K562 (cell line): ENCODE measurements around the gene PRMT2. TPM values are rescaled to one million over a fixed set of nuclear protein-coding genes. Genes with fewer than 3 reads are reported as not detected.

Source experiments
- FOSL1 ChIP-seq: fragments of 200-800 bp; sonication (Bioruptor generic); conservative IDR thresholded peaks from 2 replicates; pipeline ENCODE4 v1.6.1; 2016; ENCODE audit warnings: missing genetic modification characterization, missing compliant biosample characterization
- HNRNPK ChIP-seq: fragments of 200-400 bp; formaldehyde crosslinking; IDR thresholded peaks from one replicate; pipeline ENCODE4 v1.6.1; 2018; ENCODE audit warnings: mild to moderate bottlenecking, low read depth, low read length; ENCODE audit not compliant: poor library complexity, severe bottlenecking
- HNRNPLL ChIP-seq: fragments of 200-400 bp; formaldehyde crosslinking; IDR thresholded peaks from 2 replicates; pipeline ENCODE4 v1.6.1; 2017; ENCODE audit warnings: low read length, low read depth, mild to moderate bottlenecking; ENCODE audit not compliant: poor library complexity, severe bottlenecking
- ZC3H4 ChIP-seq: sonication (generic); formaldehyde crosslinking; IDR thresholded peaks from 2 replicates; pipeline ENCODE4 v1.9.0; 2021; ENCODE audit warnings: missing genetic modification reagents, borderline replicate concordance
- ZNF263 ChIP-seq: sonication (generic); formaldehyde crosslinking; IDR thresholded peaks from 2 replicates; pipeline ENCODE4 v1.8.0; 2022; ENCODE audit warnings: mild to moderate bottlenecking, missing genetic modification reagents, borderline replicate concordance
- polyA plus RNA-seq, 8 experiments: library from polyadenylated mRNA; depleted of rRNA in 4 of 8; stranded (reverse) in 5 of 8; unstranded in 3 of 8; fragments of >200 nt; fragmentation: Nextera tagmentation in 2 of 8; fragmentation: Illumina TruSeq in 1 of 8; extraction: Ambion mirVana in 2 of 8; extraction: Trizol in 1 of 8; gene quantifications; 2 replicates each; pipeline versions ENCODE4 v1.2.1 to v1.2.3, GENCODE V29; 2011 to 2014; ENCODE audit warnings: inconsistent platforms in 1 of 8, missing spikeins in 1 of 8
- total RNA-seq, 7 experiments: library from RNA; depleted of rRNA in 6 of 7; stranded (reverse); fragments of >200 nt in 6 of 7; fragmentation: Illumina TruSeq in 2 of 7; extraction: Trizol in 2 of 7; gene quantifications; 2 replicates each; pipeline versions ENCODE4 v1.2.1 to v1.2.3, GENCODE V29; 2011 to 2021; ENCODE audit warnings: low replicate concordance in 1 of 7
- TF ChIP-seq, protein P1 (sequence below): fragments of 450-650 bp; IDR thresholded peaks from 2 replicates; pipeline ENCODE4 v1.7.1; 2018; ENCODE audit warnings: mild to moderate bottlenecking, low read depth; ENCODE audit not compliant: partially characterized antibody
- TF ChIP-seq, protein P2 (sequence below): fragments of 450-650 bp; IDR thresholded peaks from 2 replicates; pipeline ENCODE4 v1.6.1; 2016; ENCODE audit warnings: borderline replicate concordance
- TF ChIP-seq, protein P3 (sequence below): fragments of 450-650 bp; IDR thresholded peaks from 2 replicates; pipeline ENCODE4 v1.6.1; 2016; ENCODE audit warnings: mild to moderate bottlenecking, moderate library complexity

The PRMT2 gene
- total and polyA plus RNA-seq, 9 of the 15 experiments (the other 6 are each of a cell fraction or from before 2014, with no cell fraction given), result 37.2 to 85.7 (median 59.3) TPM

DNA sequence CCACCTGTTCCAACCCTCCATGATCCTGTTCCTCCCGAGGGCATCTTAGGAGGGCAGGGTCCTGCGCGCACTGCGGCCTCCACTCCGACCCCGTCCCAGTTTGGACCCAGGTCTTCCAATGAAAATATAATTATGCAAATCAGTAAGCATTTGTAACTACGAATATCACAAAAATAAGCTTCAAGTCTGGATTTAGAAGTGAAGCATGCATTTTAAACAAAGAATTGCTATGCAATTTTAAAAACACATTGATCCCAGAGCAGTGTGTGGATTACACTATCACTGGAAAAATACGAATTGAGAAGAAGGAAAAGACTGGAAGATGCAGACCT, 673 bp downstream of the PRMT2 start (continued):
- TF ChIP-seq ZC3H4 (CRISPR knock-in tag), result no peak
- TF ChIP-seq FOSL1 (tag), result 0 out of 2 replicates have a peak, but pooled peaks have one; percentile 25
- TF ChIP-seq, protein P1, sequence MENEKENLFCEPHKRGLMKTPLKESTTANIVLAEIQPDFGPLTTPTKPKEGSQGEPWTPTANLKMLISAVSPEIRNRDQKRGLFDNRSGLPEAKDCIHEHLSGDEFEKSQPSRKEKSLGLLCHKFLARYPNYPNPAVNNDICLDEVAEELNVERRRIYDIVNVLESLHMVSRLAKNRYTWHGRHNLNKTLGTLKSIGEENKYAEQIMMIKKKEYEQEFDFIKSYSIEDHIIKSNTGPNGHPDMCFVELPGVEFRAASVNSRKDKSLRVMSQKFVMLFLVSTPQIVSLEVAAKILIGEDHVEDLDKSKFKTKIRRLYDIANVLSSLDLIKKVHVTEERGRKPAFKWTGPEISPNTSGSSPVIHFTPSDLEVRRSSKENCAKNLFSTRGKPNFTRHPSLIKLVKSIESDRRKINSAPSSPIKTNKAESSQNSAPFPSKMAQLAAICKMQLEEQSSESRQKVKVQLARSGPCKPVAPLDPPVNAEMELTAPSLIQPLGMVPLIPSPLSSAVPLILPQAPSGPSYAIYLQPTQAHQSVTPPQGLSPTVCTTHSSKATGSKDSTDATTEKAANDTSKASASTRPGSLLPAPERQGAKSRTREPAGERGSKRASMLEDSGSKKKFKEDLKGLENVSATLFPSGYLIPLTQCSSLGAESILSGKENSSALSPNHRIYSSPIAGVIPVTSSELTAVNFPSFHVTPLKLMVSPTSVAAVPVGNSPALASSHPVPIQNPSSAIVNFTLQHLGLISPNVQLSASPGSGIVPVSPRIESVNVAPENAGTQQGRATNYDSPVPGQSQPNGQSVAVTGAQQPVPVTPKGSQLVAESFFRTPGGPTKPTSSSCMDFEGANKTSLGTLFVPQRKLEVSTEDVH, result peak; percentile 5
- peak; percentile 5 for TF ChIP-seq HNRNPLL
- TF ChIP-seq, protein P2, sequence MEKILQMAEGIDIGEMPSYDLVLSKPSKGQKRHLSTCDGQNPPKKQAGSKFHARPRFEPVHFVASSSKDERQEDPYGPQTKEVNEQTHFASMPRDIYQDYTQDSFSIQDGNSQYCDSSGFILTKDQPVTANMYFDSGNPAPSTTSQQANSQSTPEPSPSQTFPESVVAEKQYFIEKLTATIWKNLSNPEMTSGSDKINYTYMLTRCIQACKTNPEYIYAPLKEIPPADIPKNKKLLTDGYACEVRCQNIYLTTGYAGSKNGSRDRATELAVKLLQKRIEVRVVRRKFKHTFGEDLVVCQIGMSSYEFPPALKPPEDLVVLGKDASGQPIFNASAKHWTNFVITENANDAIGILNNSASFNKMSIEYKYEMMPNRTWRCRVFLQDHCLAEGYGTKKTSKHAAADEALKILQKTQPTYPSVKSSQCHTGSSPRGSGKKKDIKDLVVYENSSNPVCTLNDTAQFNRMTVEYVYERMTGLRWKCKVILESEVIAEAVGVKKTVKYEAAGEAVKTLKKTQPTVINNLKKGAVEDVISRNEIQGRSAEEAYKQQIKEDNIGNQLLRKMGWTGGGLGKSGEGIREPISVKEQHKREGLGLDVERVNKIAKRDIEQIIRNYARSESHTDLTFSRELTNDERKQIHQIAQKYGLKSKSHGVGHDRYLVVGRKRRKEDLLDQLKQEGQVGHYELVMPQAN, result 0 out of 2 replicates have a peak, but pooled peaks have one; percentile 45
- TF ChIP-seq, protein P3, sequence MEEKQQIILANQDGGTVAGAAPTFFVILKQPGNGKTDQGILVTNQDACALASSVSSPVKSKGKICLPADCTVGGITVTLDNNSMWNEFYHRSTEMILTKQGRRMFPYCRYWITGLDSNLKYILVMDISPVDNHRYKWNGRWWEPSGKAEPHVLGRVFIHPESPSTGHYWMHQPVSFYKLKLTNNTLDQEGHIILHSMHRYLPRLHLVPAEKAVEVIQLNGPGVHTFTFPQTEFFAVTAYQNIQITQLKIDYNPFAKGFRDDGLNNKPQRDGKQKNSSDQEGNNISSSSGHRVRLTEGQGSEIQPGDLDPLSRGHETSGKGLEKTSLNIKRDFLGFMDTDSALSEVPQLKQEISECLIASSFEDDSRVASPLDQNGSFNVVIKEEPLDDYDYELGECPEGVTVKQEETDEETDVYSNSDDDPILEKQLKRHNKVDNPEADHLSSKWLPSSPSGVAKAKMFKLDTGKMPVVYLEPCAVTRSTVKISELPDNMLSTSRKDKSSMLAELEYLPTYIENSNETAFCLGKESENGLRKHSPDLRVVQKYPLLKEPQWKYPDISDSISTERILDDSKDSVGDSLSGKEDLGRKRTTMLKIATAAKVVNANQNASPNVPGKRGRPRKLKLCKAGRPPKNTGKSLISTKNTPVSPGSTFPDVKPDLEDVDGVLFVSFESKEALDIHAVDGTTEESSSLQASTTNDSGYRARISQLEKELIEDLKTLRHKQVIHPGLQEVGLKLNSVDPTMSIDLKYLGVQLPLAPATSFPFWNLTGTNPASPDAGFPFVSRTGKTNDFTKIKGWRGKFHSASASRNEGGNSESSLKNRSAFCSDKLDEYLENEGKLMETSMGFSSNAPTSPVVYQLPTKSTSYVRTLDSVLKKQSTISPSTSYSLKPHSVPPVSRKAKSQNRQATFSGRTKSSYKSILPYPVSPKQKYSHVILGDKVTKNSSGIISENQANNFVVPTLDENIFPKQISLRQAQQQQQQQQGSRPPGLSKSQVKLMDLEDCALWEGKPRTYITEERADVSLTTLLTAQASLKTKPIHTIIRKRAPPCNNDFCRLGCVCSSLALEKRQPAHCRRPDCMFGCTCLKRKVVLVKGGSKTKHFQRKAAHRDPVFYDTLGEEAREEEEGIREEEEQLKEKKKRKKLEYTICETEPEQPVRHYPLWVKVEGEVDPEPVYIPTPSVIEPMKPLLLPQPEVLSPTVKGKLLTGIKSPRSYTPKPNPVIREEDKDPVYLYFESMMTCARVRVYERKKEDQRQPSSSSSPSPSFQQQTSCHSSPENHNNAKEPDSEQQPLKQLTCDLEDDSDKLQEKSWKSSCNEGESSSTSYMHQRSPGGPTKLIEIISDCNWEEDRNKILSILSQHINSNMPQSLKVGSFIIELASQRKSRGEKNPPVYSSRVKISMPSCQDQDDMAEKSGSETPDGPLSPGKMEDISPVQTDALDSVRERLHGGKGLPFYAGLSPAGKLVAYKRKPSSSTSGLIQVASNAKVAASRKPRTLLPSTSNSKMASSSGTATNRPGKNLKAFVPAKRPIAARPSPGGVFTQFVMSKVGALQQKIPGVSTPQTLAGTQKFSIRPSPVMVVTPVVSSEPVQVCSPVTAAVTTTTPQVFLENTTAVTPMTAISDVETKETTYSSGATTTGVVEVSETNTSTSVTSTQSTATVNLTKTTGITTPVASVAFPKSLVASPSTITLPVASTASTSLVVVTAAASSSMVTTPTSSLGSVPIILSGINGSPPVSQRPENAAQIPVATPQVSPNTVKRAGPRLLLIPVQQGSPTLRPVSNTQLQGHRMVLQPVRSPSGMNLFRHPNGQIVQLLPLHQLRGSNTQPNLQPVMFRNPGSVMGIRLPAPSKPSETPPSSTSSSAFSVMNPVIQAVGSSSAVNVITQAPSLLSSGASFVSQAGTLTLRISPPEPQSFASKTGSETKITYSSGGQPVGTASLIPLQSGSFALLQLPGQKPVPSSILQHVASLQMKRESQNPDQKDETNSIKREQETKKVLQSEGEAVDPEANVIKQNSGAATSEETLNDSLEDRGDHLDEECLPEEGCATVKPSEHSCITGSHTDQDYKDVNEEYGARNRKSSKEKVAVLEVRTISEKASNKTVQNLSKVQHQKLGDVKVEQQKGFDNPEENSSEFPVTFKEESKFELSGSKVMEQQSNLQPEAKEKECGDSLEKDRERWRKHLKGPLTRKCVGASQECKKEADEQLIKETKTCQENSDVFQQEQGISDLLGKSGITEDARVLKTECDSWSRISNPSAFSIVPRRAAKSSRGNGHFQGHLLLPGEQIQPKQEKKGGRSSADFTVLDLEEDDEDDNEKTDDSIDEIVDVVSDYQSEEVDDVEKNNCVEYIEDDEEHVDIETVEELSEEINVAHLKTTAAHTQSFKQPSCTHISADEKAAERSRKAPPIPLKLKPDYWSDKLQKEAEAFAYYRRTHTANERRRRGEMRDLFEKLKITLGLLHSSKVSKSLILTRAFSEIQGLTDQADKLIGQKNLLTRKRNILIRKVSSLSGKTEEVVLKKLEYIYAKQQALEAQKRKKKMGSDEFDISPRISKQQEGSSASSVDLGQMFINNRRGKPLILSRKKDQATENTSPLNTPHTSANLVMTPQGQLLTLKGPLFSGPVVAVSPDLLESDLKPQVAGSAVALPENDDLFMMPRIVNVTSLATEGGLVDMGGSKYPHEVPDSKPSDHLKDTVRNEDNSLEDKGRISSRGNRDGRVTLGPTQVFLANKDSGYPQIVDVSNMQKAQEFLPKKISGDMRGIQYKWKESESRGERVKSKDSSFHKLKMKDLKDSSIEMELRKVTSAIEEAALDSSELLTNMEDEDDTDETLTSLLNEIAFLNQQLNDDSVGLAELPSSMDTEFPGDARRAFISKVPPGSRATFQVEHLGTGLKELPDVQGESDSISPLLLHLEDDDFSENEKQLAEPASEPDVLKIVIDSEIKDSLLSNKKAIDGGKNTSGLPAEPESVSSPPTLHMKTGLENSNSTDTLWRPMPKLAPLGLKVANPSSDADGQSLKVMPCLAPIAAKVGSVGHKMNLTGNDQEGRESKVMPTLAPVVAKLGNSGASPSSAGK, result 0 out of 2 replicates have a peak, but pooled peaks have one; percentile 32
- TF ChIP-seq HNRNPK, result no peak
- TF ChIP-seq ZNF263, result peak; percentile 73; the same call in 1 of the 2 replicates
